Astrocyte (in vitro differentiated cells and primary cell): ENCODE data around the gene MPND. TPM values are rescaled to one million over a fixed set of nuclear protein-coding genes. Genes with fewer than 3 reads are reported as not detected.

Source experiments
- DNase-seq: peaks from one replicate; pipeline ENCODE4 v3.0.0-alpha.2; 2010; ENCODE audit warnings: low read depth
- FAIRE-seq: peaks from 2 replicates; lab custom pipeline; 2011; peaks lifted over from hg19 to GRCh38; lab: Jason Lieb, UNC
- H2AFZ ChIP-seq: 2 replicates; pipeline ENCODE4 v1.6.0; 2012; ENCODE audit warnings: low read depth, low read length, inconsistent platforms
- H3K27ac ChIP-seq: 2 replicates; pipeline ENCODE4 v1.5.1; 2011; ENCODE audit warnings: low read depth, low read length, inconsistent platforms
- H3K27me3 ChIP-seq: 2 replicates; pipeline ENCODE4 v1.6.0; 2011; ENCODE audit warnings: low read length, inconsistent platforms; ENCODE audit not compliant: insufficient read depth
- H3K36me3 ChIP-seq: 2 replicates; pipeline ENCODE4 v1.5.1; 2011; ENCODE audit warnings: low read length, inconsistent platforms; ENCODE audit not compliant: insufficient read depth
- H3K4me1 ChIP-seq: 2 replicates; pipeline ENCODE4 v1.5.1; 2011; ENCODE audit warnings: low read length, inconsistent platforms; ENCODE audit not compliant: insufficient read depth
- H3K4me2 ChIP-seq: 2 replicates; pipeline ENCODE4 v1.6.0; 2012; ENCODE audit warnings: low read length, inconsistent platforms
- H3K4me3 ChIP-seq: 2 replicates; pipeline ENCODE4 v1.5.1; 2011; ENCODE audit warnings: low read depth, mild to moderate bottlenecking, low read length, inconsistent platforms; ENCODE audit not compliant: insufficient read depth
- H3K79me2 ChIP-seq: 2 replicates; pipeline ENCODE4 v1.6.0; 2012; ENCODE audit warnings: mild to moderate bottlenecking, low read length, inconsistent platforms; ENCODE audit not compliant: insufficient read depth
- H3K9ac ChIP-seq: 2 replicates; pipeline ENCODE4 v1.6.0; 2012; ENCODE audit warnings: mild to moderate bottlenecking, low read length, inconsistent platforms
- H3K9me3 ChIP-seq: 2 replicates; pipeline ENCODE4 v1.5.1; 2012; ENCODE audit warnings: low read depth, mild to moderate bottlenecking, low read length, inconsistent platforms; ENCODE audit not compliant: insufficient read depth
- H4K20me1 ChIP-seq: 2 replicates; pipeline ENCODE4 v1.6.0; 2012; ENCODE audit warnings: low read length, inconsistent platforms; ENCODE audit not compliant: insufficient read depth
- H3K27ac Mint-ChIP-seq: one replicate; pipeline ENCODE4 v1.8.0; 2021; ENCODE audit warnings: mild to moderate bottlenecking, mixed read lengths; ENCODE audit not compliant: unreplicated experiment
- H3K27me3 Mint-ChIP-seq: one replicate; pipeline ENCODE4 v1.8.0; 2021; ENCODE audit warnings: low read depth, mixed read lengths; ENCODE audit not compliant: unreplicated experiment
- H3K36me3 Mint-ChIP-seq: one replicate; pipeline ENCODE4 v1.8.0; 2021; ENCODE audit warnings: low read depth, mixed read lengths; ENCODE audit not compliant: unreplicated experiment
- H3K4me1 Mint-ChIP-seq: one replicate; pipeline ENCODE4 v1.8.0; 2021; ENCODE audit warnings: low read depth, mixed read lengths; ENCODE audit not compliant: unreplicated experiment
- H3K4me3 Mint-ChIP-seq: one replicate; pipeline ENCODE4 v1.8.0; 2021; ENCODE audit warnings: mild to moderate bottlenecking, moderate library complexity, mixed read lengths; ENCODE audit not compliant: unreplicated experiment
- H3K9me3 Mint-ChIP-seq: one replicate; pipeline ENCODE4 v1.8.0; 2021; ENCODE audit warnings: mild to moderate bottlenecking, mixed read lengths; ENCODE audit not compliant: unreplicated experiment
- EZH2 ChIP-seq: IDR thresholded peaks from 2 replicates; pipeline ENCODE4 v1.6.1; 2012; ENCODE audit warnings: mild to moderate bottlenecking, low read length, inconsistent platforms; ENCODE audit not compliant: insufficient read depth
- total RNA-seq: library from RNA; stranded (reverse); gene quantifications from 2 replicates; pipeline ENCODE4 v1.2.1, GENCODE V29; 2021
- TF ChIP-seq, protein P1 (sequence below): IDR thresholded peaks from 2 replicates; pipeline ENCODE4 v1.5.1; 2011; ENCODE audit warnings: low read depth, mild to moderate bottlenecking, inconsistent platforms, low read length, moderate library complexity; ENCODE audit not compliant: insufficient read depth

Gene MPND
- total RNA-seq, 1 donor from 2014 or later = 14.7 TPM

DNA sequence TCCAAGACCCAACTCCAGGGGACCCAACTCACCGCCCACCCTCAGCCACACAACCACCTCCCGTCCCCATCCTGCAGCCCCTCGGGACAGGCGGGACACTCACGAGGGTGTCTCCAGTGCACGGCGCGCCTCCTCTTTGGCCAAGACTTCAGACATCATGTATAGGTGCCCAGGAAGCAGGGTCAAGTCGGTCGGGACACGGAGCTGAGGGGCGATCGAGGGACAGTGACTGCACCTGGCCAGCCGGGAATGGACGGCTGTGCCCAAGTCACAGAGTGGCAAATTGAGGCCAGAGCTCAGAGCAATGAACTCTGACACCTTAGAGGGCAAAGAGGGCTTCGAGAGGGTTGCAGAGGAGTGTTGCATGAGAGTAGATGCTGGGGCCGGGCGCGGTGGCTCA, 13.5 kb upstream of the MPND start:
- Mint-ChIP-seq H3K4me1 (peaks cover 2% of the 10 kb centered on the region), H3K27ac (no peak overlapping the region), H3K36me3 (peaks cover 5% of the 10 kb centered on the region), H3K9me3 (no peaks in the 10 kb centered on the region), H3K4me3 (no peak overlapping the region), H3K27me3 (no peaks in the 10 kb centered on the region)
- Histone ChIP-seq H3K79me2 (no peaks in the 10 kb centered on the region), H4K20me1 (no peaks in the 10 kb centered on the region), H3K36me3 (no peaks in the 10 kb centered on the region), H3K27ac (no peak overlapping the region), H3K4me3 (no peak overlapping the region), H3K4me2 (no peak overlapping the region), H3K9ac (no peak overlapping the region), H2AFZ (no peak overlapping the region), H3K27me3 (no peaks in the 10 kb centered on the region), H3K4me1 (peaks cover 3% of the 10 kb centered on the region), H3K9me3 (no peaks in the 10 kb centered on the region)
- no peak for TF ChIP-seq EZH2
- TF ChIP-seq, protein P1, sequence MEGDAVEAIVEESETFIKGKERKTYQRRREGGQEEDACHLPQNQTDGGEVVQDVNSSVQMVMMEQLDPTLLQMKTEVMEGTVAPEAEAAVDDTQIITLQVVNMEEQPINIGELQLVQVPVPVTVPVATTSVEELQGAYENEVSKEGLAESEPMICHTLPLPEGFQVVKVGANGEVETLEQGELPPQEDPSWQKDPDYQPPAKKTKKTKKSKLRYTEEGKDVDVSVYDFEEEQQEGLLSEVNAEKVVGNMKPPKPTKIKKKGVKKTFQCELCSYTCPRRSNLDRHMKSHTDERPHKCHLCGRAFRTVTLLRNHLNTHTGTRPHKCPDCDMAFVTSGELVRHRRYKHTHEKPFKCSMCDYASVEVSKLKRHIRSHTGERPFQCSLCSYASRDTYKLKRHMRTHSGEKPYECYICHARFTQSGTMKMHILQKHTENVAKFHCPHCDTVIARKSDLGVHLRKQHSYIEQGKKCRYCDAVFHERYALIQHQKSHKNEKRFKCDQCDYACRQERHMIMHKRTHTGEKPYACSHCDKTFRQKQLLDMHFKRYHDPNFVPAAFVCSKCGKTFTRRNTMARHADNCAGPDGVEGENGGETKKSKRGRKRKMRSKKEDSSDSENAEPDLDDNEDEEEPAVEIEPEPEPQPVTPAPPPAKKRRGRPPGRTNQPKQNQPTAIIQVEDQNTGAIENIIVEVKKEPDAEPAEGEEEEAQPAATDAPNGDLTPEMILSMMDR = no peak
- DNase-seq (no peak), FAIRE-seq (no peak)

DNA sequence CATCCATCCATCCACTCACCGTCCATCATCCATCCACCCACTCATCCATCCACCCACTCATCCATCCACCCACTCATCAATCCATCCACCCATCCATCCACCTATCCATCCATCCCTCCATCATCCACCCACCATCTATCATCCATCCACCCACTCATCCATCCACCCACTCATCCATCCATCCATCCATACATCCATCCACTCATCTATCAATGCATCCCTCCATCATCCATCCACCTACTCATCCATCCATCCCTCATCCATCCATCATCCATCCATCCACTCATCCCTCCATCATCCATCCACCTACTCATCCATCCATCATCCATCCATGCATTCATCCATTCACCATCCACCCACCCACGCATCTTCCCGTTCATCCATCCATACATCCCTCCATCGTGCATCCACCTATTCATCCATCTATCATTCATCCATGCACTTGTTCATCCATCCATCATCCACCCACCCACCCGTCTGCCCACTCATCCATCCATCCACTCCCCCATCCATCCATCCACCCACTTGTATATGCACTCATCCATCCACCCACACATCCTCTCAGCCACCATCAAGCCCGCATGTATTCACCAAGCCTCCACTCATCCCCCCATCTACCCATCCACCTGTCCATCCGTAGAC, 8.3 kb upstream of the MPND start:
- H3K4me3 Mint-ChIP-seq = no peak overlapping the region
- Histone ChIP-seq H3K27ac (no peak overlapping the region), H3K4me1 (peaks cover 6% of the 10 kb centered on the region), H3K27me3 (no peaks in the 10 kb centered on the region), H3K36me3 (no peaks in the 10 kb centered on the region), H3K79me2 (no peaks in the 10 kb centered on the region), H3K9ac (no peak overlapping the region), H3K4me2 (no peak overlapping the region), H2AFZ (no peak overlapping the region), H3K4me3 (no peak overlapping the region), H4K20me1 (no peaks in the 10 kb centered on the region), H3K9me3 (no peaks in the 10 kb centered on the region)
- H3K36me3 Mint-ChIP-seq = peaks cover 4% of the 10 kb centered on the region
- no peak for FAIRE-seq
- DNase-seq = no peak
- peaks cover 2% of the 10 kb centered on the region for H3K4me1 Mint-ChIP-seq
- no peak overlapping the region for H3K27ac Mint-ChIP-seq
- peaks cover 9% of the 10 kb centered on the region for H3K9me3 Mint-ChIP-seq
- H3K27me3 Mint-ChIP-seq = peaks cover 5% of the 10 kb centered on the region
- no peak for TF ChIP-seq EZH2
- TF ChIP-seq, protein P1 = no peak

DNA sequence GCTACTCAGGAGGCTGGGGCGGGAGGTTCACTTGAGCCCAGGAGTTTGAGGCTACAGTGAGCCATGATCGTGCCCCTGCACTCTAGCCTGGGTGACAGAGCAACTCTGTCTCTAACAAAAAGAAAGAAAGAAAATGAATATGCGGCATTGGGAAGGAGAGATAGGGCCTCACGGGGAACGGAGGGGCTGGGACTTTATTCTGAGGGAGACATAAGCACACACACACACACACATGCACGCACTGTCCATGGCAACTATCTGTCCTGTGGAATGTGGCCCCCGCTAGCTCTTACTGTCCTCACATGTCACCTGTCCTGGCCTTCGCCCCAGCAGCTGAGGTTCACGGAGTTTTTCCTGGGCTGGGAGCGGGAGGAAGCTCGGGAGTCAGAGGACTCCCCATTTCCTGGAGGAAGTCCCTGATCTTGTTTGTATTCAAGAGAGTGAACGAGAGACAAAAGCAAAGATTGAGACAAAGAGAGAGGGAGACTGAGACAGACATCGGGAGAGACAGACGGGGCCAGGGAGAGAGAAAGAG, 5.4 kb upstream of the MPND start:
- Mint-ChIP-seq H3K27me3 (peaks cover 5% of the 10 kb centered on the region), H3K4me3 (no peak overlapping the region), H3K4me1 (peaks cover 5% of the 10 kb centered on the region), H3K9me3 (peaks cover 9% of the 10 kb centered on the region), H3K36me3 (peaks cover 4% of the 10 kb centered on the region), H3K27ac (peak overlapping the region; percentile 47)
- no peak overlapping the region for H3K27ac ChIP-seq
- no peaks in the 10 kb centered on the region for H3K27me3 ChIP-seq
- peak overlapping the region; percentile 78 for H2AFZ ChIP-seq
- H3K4me2 ChIP-seq = peak overlapping the region; percentile 87
- H3K36me3 ChIP-seq = no peaks in the 10 kb centered on the region
- no peaks in the 10 kb centered on the region for H3K79me2 ChIP-seq
- peaks cover 12% of the 10 kb centered on the region for H3K4me1 ChIP-seq
- no peaks in the 10 kb centered on the region for H3K9me3 ChIP-seq
- H3K9ac ChIP-seq = peak overlapping the region; percentile 67
- H4K20me1 ChIP-seq = no peaks in the 10 kb centered on the region
- FAIRE-seq (no peak), DNase-seq (peak; percentile 27)
- TF ChIP-seq, protein P1 = no peak
- peak overlapping the region; percentile 52 for H3K4me3 ChIP-seq
